A549 (cell line): ENCODE results near the gene EHF. TPM values are rescaled to one million over a fixed set of nuclear protein-coding genes. Genes with fewer than 3 reads are reported as not detected.

ENCODE experiments used
- ATAC-seq, 2 experiments: fragments of 200-7000 bp in 1 of 2; fragments of >200 bp in 1 of 2; cut with Nextera tagmentation in 1 of 2; cut with Tn5 transposase in 1 of 2; 3 replicates each; pipeline versions ENCODE4 v1.8.0 to v1.9.1; 2018 to 2020; ENCODE audit warnings: mild to moderate bottlenecking in 1 of 2, moderate library complexity in 1 of 2
- CTCF ChIA-PET: fragments of 300-600 bp; sonication (Branson Sonifier 250); formaldehyde crosslinking; extraction: SDS; loops from one replicate; lab custom pipeline; 2021; ENCODE audit warnings: antibody characterized with exemption, inconsistent platforms; lab: Yijun Ruan, JAX
- POLR2A ChIA-PET: fragments of 350-600 bp; formaldehyde crosslinking; extraction: SDS; loops from one replicate; lab custom pipeline; 2021; ENCODE audit warnings: antibody characterized with exemption, inconsistent platforms; lab: Yijun Ruan, JAX
- DNase-seq, 2 experiments: peaks; one replicate each; pipeline versions ENCODE4 v3.0.0 to v3.0.0-alpha.2; 2011 to 2016; ENCODE audit warnings: low read depth in 1 of 2, low spot score in 1 of 2
- FAIRE-seq: peaks from 2 replicates; lab custom pipeline; 2011; peaks lifted over from hg19 to GRCh38; lab: Jason Lieb, UNC
- H3K27ac ChIP-seq, 2 experiments: fragments of >200 bp; sonication (Bioruptor Twin); formaldehyde crosslinking; 3 replicates each; pipeline ENCODE4 v1.5.1; 2016 to 2017
- H3K4me1 ChIP-seq: fragments of >200 bp; sonication (Bioruptor Twin); formaldehyde crosslinking; 3 replicates; pipeline ENCODE4 v1.6.1; 2016
- H3K4me2 ChIP-seq: fragments of >200 bp; sonication (Bioruptor Twin); formaldehyde crosslinking; 3 replicates; pipeline ENCODE4 v1.6.1; 2016
- H3K4me3 ChIP-seq: fragments of >200 bp; sonication (Bioruptor Twin); formaldehyde crosslinking; 3 replicates; pipeline ENCODE4 v1.5.1; 2016
- H3K9me3 ChIP-seq: fragments of >200 bp; sonication (Bioruptor Twin); formaldehyde crosslinking; 3 replicates; pipeline ENCODE4 v1.6.1; 2016
- ATOH8 ChIP-seq: fragments of 250-450 bp; sonication (Bioruptor Pico); IDR thresholded peaks from 2 replicates; pipeline ENCODE4 v1.5.0; 2020; ENCODE audit warnings: low read depth, mild to moderate bottlenecking, moderate library complexity
- BCL3 ChIP-seq: fragments of >200 bp; sonication (Bioruptor Twin); formaldehyde crosslinking; IDR thresholded peaks from 3 replicates; pipeline ENCODE4 v1.6.1; 2016
- BHLHE40 ChIP-seq: IDR thresholded peaks from 2 replicates; pipeline ENCODE4 v1.6.1; 2012; ENCODE audit warnings: low read depth, low read length, inconsistent platforms
- CBX2 ChIP-seq: fragments of 200-600 bp; sonication (generic); IDR thresholded peaks from 2 replicates; pipeline ENCODE4 v1.6.1; 2016; ENCODE audit warnings: low read depth, mild to moderate bottlenecking, borderline replicate concordance
- CEBPB ChIP-seq, 2 experiments: fragments of >200 bp in 1 of 2; sonication (Bioruptor Twin) in 1 of 2; formaldehyde crosslinking in 1 of 2; IDR thresholded peaks; 2 replicates each; pipeline ENCODE4 v1.6.1; 2012 to 2016
- CHD2 ChIP-seq: fragments of 150-350 bp; IDR thresholded peaks from 2 replicates; pipeline ENCODE4 v1.6.1; 2014; ENCODE audit warnings: low read length; ENCODE audit not compliant: partially characterized antibody
- CHD4 ChIP-seq: fragments of 200-600 bp; sonication (generic); IDR thresholded peaks from 2 replicates; pipeline ENCODE4 v1.6.1; 2016; ENCODE audit warnings: antibody characterized with exemption, mild to moderate bottlenecking, borderline replicate concordance
- EHF ChIP-seq: fragments of 250-450 bp; sonication (Bioruptor Pico); IDR thresholded peaks from 2 replicates; pipeline ENCODE4 v1.5.0; 2020; ENCODE audit warnings: mild to moderate bottlenecking
- EP300 ChIP-seq, 2 experiments: fragments of >200 bp; sonication (Bioruptor Twin); formaldehyde crosslinking; IDR thresholded peaks; 2 replicates in 1 of 2; 3 replicates in 1 of 2; pipeline ENCODE4 v1.6.1; 2016 to 2017
- ESRRA ChIP-seq: fragments of 150-350 bp; IDR thresholded peaks from 2 replicates; pipeline ENCODE4 v1.6.1; 2014; ENCODE audit warnings: mild to moderate bottlenecking, low read length, borderline replicate concordance
- FOSB ChIP-seq: fragments of 250-450 bp; sonication (Bioruptor Pico); IDR thresholded peaks from 2 replicates; pipeline ENCODE4 v1.5.0; 2020; ENCODE audit warnings: mild to moderate bottlenecking, moderate library complexity
- FOSL2 ChIP-seq, 2 experiments: fragments of 450-650 bp in 1 of 2; fragments of >200 bp in 1 of 2; sonication (Bioruptor Twin) in 1 of 2; formaldehyde crosslinking; IDR thresholded peaks; 2 replicates each; pipeline versions ENCODE4 v1.5.0 to v1.6.1; 2016 to 2020; ENCODE audit warnings: mild to moderate bottlenecking in 1 of 2, moderate library complexity in 1 of 2
- GATA3 ChIP-seq: IDR thresholded peaks from 2 replicates; pipeline ENCODE4 v1.6.1; 2012; ENCODE audit warnings: borderline replicate concordance
- HES2 ChIP-seq: fragments of >200 bp; sonication (Bioruptor Twin); formaldehyde crosslinking; IDR thresholded peaks from 2 replicates; pipeline ENCODE4 v1.6.1; 2016
- HEYL ChIP-seq: fragments of 250-450 bp; sonication (Bioruptor Pico); IDR thresholded peaks from 2 replicates; pipeline ENCODE4 v1.8.0; 2021; ENCODE audit warnings: mild to moderate bottlenecking, moderate library complexity
- HOXA7 ChIP-seq: fragments of 250-450 bp; sonication (Bioruptor Pico); IDR thresholded peaks from 2 replicates; pipeline ENCODE4 v1.5.0; 2020; ENCODE audit warnings: mild to moderate bottlenecking, moderate library complexity
- HOXB13 ChIP-seq: fragments of 250-450 bp; sonication (Bioruptor Pico); IDR thresholded peaks from 2 replicates; pipeline ENCODE4 v1.5.0; 2020; ENCODE audit warnings: low read depth, mild to moderate bottlenecking, moderate library complexity
- HOXB5 ChIP-seq: fragments of 250-450 bp; sonication (Bioruptor Pico); IDR thresholded peaks from 2 replicates; pipeline ENCODE4 v1.5.0; 2020; ENCODE audit warnings: mild to moderate bottlenecking, moderate library complexity
- JUN ChIP-seq, 2 experiments: fragments of >200 bp; sonication (Bioruptor Twin); formaldehyde crosslinking; IDR thresholded peaks; 2 replicates in 1 of 2; 3 replicates in 1 of 2; pipeline ENCODE4 v1.6.1; 2016 to 2017
- JUNB ChIP-seq: fragments of >200 bp; sonication (Bioruptor Twin); formaldehyde crosslinking; IDR thresholded peaks from 2 replicates; pipeline ENCODE4 v1.6.1; 2016
- KDM5A ChIP-seq: fragments of 200-600 bp; sonication (generic); IDR thresholded peaks from 2 replicates; pipeline ENCODE4 v1.6.1; 2016; ENCODE audit warnings: antibody characterized with exemption, mild to moderate bottlenecking
- MAX ChIP-seq: IDR thresholded peaks from 2 replicates; pipeline ENCODE4 v1.6.1; 2012
- MYC ChIP-seq: IDR thresholded peaks from 2 replicates; pipeline ENCODE4 v1.6.1; 2012; ENCODE audit warnings: mild to moderate bottlenecking, inconsistent platforms, low read length, improper control_type of control experiment, borderline replicate concordance
- NFE2L2 ChIP-seq: fragments of 150-350 bp; conservative IDR thresholded peaks from 2 replicates; pipeline ENCODE4 v1.6.1; 2014; ENCODE audit warnings: low read length
- NR3C1 ChIP-seq: fragments of >200 bp; sonication (Bioruptor Twin); formaldehyde crosslinking; IDR thresholded peaks from 3 replicates; pipeline ENCODE4 v1.6.1; 2017
- PHF8 ChIP-seq: fragments of 200-600 bp; sonication (generic); IDR thresholded peaks from 2 replicates; pipeline ENCODE4 v1.6.1; 2016; ENCODE audit warnings: low read depth, mild to moderate bottlenecking, antibody characterized with exemption, moderate library complexity, borderline replicate concordance
- POLR2A ChIP-seq: IDR thresholded peaks from 2 replicates; pipeline ENCODE4 v1.6.1; 2012; ENCODE audit warnings: mild to moderate bottlenecking, low read length
- POLR2AphosphoS2 ChIP-seq: conservative IDR thresholded peaks from 2 replicates; pipeline ENCODE4 v1.6.1; 2012; ENCODE audit warnings: low read length, improper control_type of control experiment, inconsistent platforms
- REST ChIP-seq: fragments of 200-600 bp; sonication (generic); IDR thresholded peaks from 2 replicates; pipeline ENCODE4 v1.6.1; 2016; ENCODE audit warnings: antibody characterized with exemption, mild to moderate bottlenecking, moderate library complexity
- SMC3 ChIP-seq: fragments of >200 bp; sonication (Bioruptor Twin); formaldehyde crosslinking; IDR thresholded peaks from 3 replicates; pipeline ENCODE4 v1.6.1; 2018; ENCODE audit warnings: inconsistent platforms
- SREBF2 ChIP-seq: fragments of 450-650 bp; IDR thresholded peaks from 2 replicates; pipeline ENCODE4 v1.6.1; 2014; ENCODE audit warnings: mild to moderate bottlenecking, moderate library complexity
- TFCP2L1 ChIP-seq: fragments of 250-450 bp; sonication (Bioruptor Pico); IDR thresholded peaks from 2 replicates; pipeline ENCODE4 v1.5.0; 2021; ENCODE audit warnings: mild to moderate bottlenecking
- TP53 ChIP-seq: fragments of 250-450 bp; sonication (Bioruptor Pico); IDR thresholded peaks from 2 replicates; pipeline ENCODE4 v1.5.0; 2021; ENCODE audit warnings: mild to moderate bottlenecking, moderate library complexity
- ZNF302 ChIP-seq: fragments of 250-450 bp; sonication (Bioruptor Pico); IDR thresholded peaks from 2 replicates; pipeline ENCODE4 v1.9.0; 2021; ENCODE audit warnings: inconsistent platforms, mild to moderate bottlenecking, moderate library complexity
- ZSCAN20 ChIP-seq: fragments of 250-450 bp; sonication (Bioruptor Pico); IDR thresholded peaks from 2 replicates; pipeline ENCODE4 v1.8.0; 2022; ENCODE audit warnings: mild to moderate bottlenecking, moderate library complexity
- WGBS: methylation state at CpG from one replicate; pipeline ENCODE4 v1.1.6; 2017; ENCODE audit errors: missing lambda C conversion rate; 5-methylcytosine and 5-hydroxymethylcytosine counted together
- polyA plus RNA-seq, 4 experiments: library from polyadenylated mRNA; depleted of rRNA in 3 of 4; stranded (reverse); fragments of >200 nt; fragmentation: RNase III in 1 of 4; extraction: RNeasy Plus Mini Kit Qiagen cat#74134 plus additional on column Dnase treatment in 1 of 4; gene quantifications; 2 replicates in 3 of 4; 3 replicates in 1 of 4; pipeline ENCODE4 v1.2.3, GENCODE V29; 2011 to 2017

Gene EHF
- polyA plus RNA-seq, 2 of the 4 experiments (the other 2 are of a cell fraction) = 5.4 to 7.8 TPM

GRCh38 chr11:34654483-34655334 lies 33.8 kb downstream of the EHF start:
- ATAC-seq (peak; percentile 76 to 85), FAIRE-seq (peak; percentile 51), DNase-seq (peak; percentile 71 to 98)
- POLR2A ChIA-PET = interaction anchor here (0.6 to 5.8 kb wide), 10 partner anchors 13 to 261 kb away, joined by 3 to 98 read pairs (median 6); no protein-coding TSS in a partner anchor
- Histone ChIP-seq H3K4me3 (0 out of 3 replicates have a peak overlapping the region, but pooled peaks have one; percentile 8), H3K9me3 (peaks cover 7% of the 10 kb centered on the region; the same call in 1 of the 3 replicates), H3K27ac (peak overlapping the region; percentile 94 to 99), H3K4me1 (peaks cover 51% of the 10 kb centered on the region), H3K4me2 (peak overlapping the region; percentile 86)
- 5% methylated on average over 9 of the region's 9 CpGs for WGBS
- CTCF ChIA-PET = interaction anchor here (0.9 to 5.6 kb wide), 21 partner anchors 9 to 254 kb away, joined by 3 to 68 read pairs (median 4); partner anchors contain the start of gene ELF5
- TF ChIP-seq MAX = peak; percentile 93
- TF ChIP-seq TP53 (CRISPR knock-in tag) = no peak
- peak; percentile 69; the same call in 2 of the 3 replicates for TF ChIP-seq SMC3
- peak; percentile 99 for TF ChIP-seq HOXB5 (CRISPR knock-in tag)
- peak; percentile 60; the same call in 1 of the 2 replicates for TF ChIP-seq ESRRA
- peak; percentile 89 for TF ChIP-seq EHF
- TF ChIP-seq BHLHE40 = no peak
- TF ChIP-seq HEYL (CRISPR knock-in tag) = 0 out of 2 replicates have a peak, but pooled peaks have one; percentile 32
- TF ChIP-seq POLR2A = no peak
- TF ChIP-seq MYC = peak; percentile 90; the same call in 1 of the 2 replicates
- TF ChIP-seq JUNB = peak; percentile 88
- no peak for TF ChIP-seq REST
- no peak for TF ChIP-seq CHD4
- TF ChIP-seq NR3C1 = no peak; the same call in 2 of the 3 replicates
- TF ChIP-seq HES2 = peak; percentile 100
- no peak for TF ChIP-seq PHF8
- no peak for TF ChIP-seq POLR2AphosphoS2
- TF ChIP-seq JUN (IDR thresholded peaks at IDR 0.05) = peak; percentile 93 to 95
- TF ChIP-seq GATA3 = peak; percentile 99
- no peak for TF ChIP-seq ATOH8
- peak; percentile 88 for TF ChIP-seq HOXB13 (CRISPR knock-in tag)
- TF ChIP-seq HOXA7 (CRISPR knock-in tag) = peak; percentile 49; the same call in 1 of the 2 replicates
- no peak for TF ChIP-seq TFCP2L1
- peak; percentile 71 for TF ChIP-seq FOSL2 (IDR thresholded peaks at IDR 0.05)
- peak; percentile 55 for TF ChIP-seq FOSL2 (CRISPR knock-in tag; IDR thresholded peaks at IDR 0.05)
- TF ChIP-seq CEBPB (IDR thresholded peaks at IDR 0.05) = peak; percentile 100
- TF ChIP-seq KDM5A = no peak
- peak; percentile 69 for TF ChIP-seq ZNF302 (CRISPR knock-in tag)
- peak; percentile 97; the same call in 2 of the 3 replicates for TF ChIP-seq BCL3
- 0 out of 2 replicates have a peak, but pooled peaks have one; percentile 59 for TF ChIP-seq ZSCAN20 (CRISPR knock-in tag)
- TF ChIP-seq CHD2 = no peak
- no peak for TF ChIP-seq SREBF2
- no peak for TF ChIP-seq CBX2
- peak; percentile 97 to 98; a peak in 4 of 5 replicates for TF ChIP-seq EP300 (IDR thresholded peaks at IDR 0.05)
- TF ChIP-seq NFE2L2 = 0 out of 2 replicates have a peak, but pooled peaks have one; percentile 5
- no peak for TF ChIP-seq FOSB (CRISPR knock-in tag)
